NOMO-1 (cell line): ENCODE results near the gene OR2A1.
"Not testable (repeated sequence)": the region's sequence is repeated elsewhere in the genome, so short reads cannot be mapped to it uniquely, and the experiment has no call there.

Source experiments
- DNase-seq, 2 experiments: peaks; one replicate each; lab custom pipeline; 2025; ENCODE audit not compliant: unreplicated experiment in 2 of 2; lab: John Stamatoyannopoulos, UW

The OR2A1 gene

GRCh38 chr7:144321677-144322206 is 9.5 kb downstream of the OR2A1 start:
- DNase-seq, result not testable (repeated sequence)

- DNase-seq, result not testable (repeated sequence)
Measured at GRCh38 chr7:144323359-144323758, 11.1 kb downstream of the OR2A1 start.

GRCh38 chr7:144325868-144326267 is 13.6 kb downstream of the OR2A1 start:
- DNase-seq, result not testable (repeated sequence)

GRCh38 chr7:144330044-144330443 is 17.8 kb downstream of the OR2A1 start:
- DNase-seq, result not testable (repeated sequence)

GRCh38 chr7:144331221-144331995 is 19.2 kb downstream of the OR2A1 start:
- DNase-seq, result not testable (repeated sequence)

- not testable (repeated sequence) for DNase-seq
Measured at GRCh38 chr7:144331996-144332288, 19.7 kb downstream of the OR2A1 start.

- not testable (repeated sequence) for DNase-seq
Measured at GRCh38 chr7:144348625-144349024, 36.4 kb downstream of the OR2A1 start.

- not testable (repeated sequence) for DNase-seq
Measured at GRCh38 chr7:144351667-144352066, 39.4 kb downstream of the OR2A1 start.

GRCh38 chr7:144355176-144355822 is 43.1 kb downstream of the OR2A1 start, which contains the start of gene ARHGEF5:
TSS of gene ARHGEF5 (plus strand) at chr7:144355402. CDS start at chr7:144362670, 7,268 bp downstream.
- not testable (repeated sequence) for DNase-seq

GRCh38 chr7:144356185-144356584 is 44.0 kb downstream of the OR2A1 start:
- not testable (repeated sequence) for DNase-seq

GRCh38 chr7:144356860-144357259 is 44.6 kb downstream of the OR2A1 start:
- DNase-seq, result not testable (repeated sequence)

- DNase-seq, result not testable (repeated sequence)
Measured at GRCh38 chr7:144362061-144362460, 49.8 kb downstream of the OR2A1 start.

- DNase-seq, result not testable (repeated sequence)
Measured at GRCh38 chr7:144365523-144365922, 53.3 kb downstream of the OR2A1 start.

- not testable (repeated sequence) for DNase-seq
Measured at GRCh38 chr7:144367250-144367649, 55.0 kb downstream of the OR2A1 start.

- DNase-seq, result not testable (repeated sequence)
Measured at GRCh38 chr7:144369221-144369620, 57.0 kb downstream of the OR2A1 start.
